ENCODE measurements around the gene HECTD2.

HECTD2 gene

GRCh38 chr10:91471602-91472001, 61.5 kb downstream of the HECTD2 start:
- in situ Hi-C loops (cut with MboI; ENCODE audit: low sequenced_read_pairs) = no loop called here

DNA sequence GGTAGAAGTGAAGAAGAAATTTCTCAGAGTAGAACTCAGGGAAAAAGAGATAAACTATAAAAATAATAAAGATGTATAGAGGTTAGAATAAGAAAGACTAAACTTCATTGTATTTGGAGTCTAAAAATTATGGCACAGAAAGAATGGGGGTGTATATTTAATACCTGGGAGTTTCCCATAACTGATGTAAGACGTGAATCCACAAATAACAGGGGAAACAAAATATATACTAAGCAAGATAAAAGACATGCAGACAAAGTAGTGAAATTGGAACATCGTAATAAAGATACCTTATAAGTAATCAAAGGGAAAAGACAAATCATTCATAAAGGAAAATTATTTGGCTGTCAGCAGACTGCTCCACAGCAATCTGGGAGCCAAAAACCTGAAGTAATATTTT, 62.8 kb downstream of the HECTD2 start:
- in situ Hi-C loops (cut with MboI; ENCODE audit: low sequenced_read_pairs) = no loop called here

GRCh38 chr10:91474009-91474408, 63.9 kb downstream of the HECTD2 start:
- in situ Hi-C loops (cut with MboI; ENCODE audit: low sequenced_read_pairs) = no loop called here

DNA sequence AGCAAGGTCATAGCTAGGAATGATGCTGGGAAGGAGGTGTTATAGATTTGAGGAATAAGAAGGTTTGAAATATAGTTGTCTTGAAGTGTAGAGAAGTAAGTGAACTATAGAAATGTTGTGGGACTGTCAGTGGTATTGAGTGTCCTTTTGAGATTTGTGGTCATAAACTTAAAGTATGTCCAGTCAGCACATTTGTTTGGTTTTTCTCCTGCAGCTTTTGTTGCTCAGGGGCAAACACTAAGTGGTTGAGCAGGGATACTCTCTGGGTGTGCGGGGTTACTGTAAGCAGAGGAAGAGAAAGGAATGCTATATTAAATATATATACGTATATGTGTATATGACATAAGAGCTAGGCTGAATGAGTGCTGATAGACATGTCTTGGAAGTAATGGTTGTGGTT, 67.1 kb downstream of the HECTD2 start:
- in situ Hi-C loops (cut with MboI; ENCODE audit: low sequenced_read_pairs) = no loop called here

DNA sequence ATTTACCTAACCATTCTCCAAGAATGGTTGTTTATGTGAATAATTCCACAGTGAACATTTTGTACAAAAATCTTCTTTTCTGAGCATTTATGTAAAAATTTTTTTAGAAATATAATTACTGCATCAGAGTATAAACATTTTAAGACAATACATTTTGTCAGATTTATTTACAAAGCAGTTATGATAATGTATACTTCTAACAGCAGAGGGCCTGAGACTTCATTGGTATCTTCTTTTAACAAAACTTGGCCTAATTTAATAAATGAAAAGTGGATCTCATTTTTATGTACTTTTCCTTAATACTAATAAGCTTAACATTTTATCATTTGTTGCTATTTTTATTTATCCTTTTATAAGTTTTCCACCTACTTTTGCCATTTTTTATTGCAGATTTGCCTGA, 69.4 kb downstream of the HECTD2 start:
- in situ Hi-C loops (cut with MboI; ENCODE audit: low sequenced_read_pairs) = no loop called here

GRCh38 chr10:91487911-91488582, 77.9 kb downstream of the HECTD2 start:
- in situ Hi-C loops (cut with MboI; ENCODE audit: low sequenced_read_pairs) = no loop called here

- in situ Hi-C loops (cut with MboI; ENCODE audit: low sequenced_read_pairs) = no loop called here
These were observed 83.2 kb downstream of the HECTD2 start for GRCh38 chr10:91493313-91493712.

DNA sequence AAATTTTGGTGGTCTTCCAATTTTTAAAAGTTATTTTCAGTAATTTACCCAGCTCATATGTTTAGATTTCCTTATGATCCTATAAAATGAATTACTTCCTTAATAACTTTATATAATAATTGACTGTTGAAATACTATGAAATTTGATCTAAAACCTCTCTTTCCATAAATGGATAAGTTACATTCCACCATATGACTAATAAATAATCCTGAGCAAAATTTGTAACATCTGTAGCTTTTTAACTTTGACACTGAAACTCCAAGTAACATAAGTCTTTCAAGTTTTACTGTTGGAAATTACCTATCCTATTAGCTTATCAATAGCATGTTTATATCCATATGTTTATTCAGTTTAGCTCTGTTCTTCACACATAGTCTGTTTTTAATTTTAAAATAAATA, 85.3 kb downstream of the HECTD2 start:
- in situ Hi-C loops (cut with MboI; ENCODE audit: low sequenced_read_pairs) = no loop called here

DNA sequence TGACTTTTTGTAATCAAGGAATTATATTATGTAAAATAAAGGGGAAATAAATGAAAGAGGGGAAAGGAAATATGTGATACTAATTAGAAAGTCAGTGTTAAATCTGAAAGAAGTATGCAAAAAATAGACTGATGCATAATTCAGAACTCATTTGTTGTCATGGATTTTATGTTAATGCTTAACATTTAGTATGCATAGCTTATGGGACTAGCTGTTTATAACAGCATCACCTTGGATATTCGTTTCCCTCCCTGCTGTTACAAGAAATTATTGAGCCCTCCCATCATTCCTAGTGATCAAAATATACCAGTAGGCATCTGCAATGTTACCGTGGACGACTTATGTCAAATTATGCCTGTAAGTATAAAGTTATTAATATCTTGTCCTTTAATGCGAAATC, 85.9 kb downstream of the HECTD2 start:
- in situ Hi-C loops (cut with MboI; ENCODE audit: low sequenced_read_pairs) = no loop called here

- in situ Hi-C loops (cut with MboI; ENCODE audit: low sequenced_read_pairs) = no loop called here
These were observed 101.6 kb downstream of the HECTD2 start for GRCh38 chr10:91511549-91512330.

DNA sequence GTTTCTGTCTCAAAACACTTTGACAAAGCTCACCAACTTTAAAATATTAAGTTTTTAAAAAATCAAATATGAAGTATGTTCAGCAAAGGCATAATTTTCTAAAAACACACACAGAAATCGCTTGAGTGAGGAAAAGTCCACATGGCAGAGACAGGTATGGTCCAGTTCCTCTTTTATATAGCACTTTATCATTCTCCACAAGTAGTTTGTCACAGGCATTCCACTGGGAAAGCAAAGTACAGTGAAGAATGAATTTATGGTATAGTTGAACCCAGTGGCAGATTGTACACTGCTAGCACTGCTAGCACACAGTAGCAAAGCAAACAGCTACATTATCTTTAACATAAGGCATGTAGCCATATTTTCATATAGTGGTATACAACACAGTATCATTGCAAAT, 102.3 kb downstream of the HECTD2 start:
- in situ Hi-C loops (cut with MboI; ENCODE audit: low sequenced_read_pairs) = no loop called here

- in situ Hi-C loops (cut with MboI; ENCODE audit: low sequenced_read_pairs) = no loop called here
These were observed 103.7 kb downstream of the HECTD2 start for GRCh38 chr10:91513598-91514424.

- in situ Hi-C loops (cut with MboI; ENCODE audit: low sequenced_read_pairs) = no loop called here
These were observed 104.6 kb downstream of the HECTD2 start for GRCh38 chr10:91514787-91515186.

- in situ Hi-C loops (cut with MboI; ENCODE audit: low sequenced_read_pairs) = no loop called here
These were observed 107.2 kb downstream of the HECTD2 start for GRCh38 chr10:91517394-91517793.

DNA sequence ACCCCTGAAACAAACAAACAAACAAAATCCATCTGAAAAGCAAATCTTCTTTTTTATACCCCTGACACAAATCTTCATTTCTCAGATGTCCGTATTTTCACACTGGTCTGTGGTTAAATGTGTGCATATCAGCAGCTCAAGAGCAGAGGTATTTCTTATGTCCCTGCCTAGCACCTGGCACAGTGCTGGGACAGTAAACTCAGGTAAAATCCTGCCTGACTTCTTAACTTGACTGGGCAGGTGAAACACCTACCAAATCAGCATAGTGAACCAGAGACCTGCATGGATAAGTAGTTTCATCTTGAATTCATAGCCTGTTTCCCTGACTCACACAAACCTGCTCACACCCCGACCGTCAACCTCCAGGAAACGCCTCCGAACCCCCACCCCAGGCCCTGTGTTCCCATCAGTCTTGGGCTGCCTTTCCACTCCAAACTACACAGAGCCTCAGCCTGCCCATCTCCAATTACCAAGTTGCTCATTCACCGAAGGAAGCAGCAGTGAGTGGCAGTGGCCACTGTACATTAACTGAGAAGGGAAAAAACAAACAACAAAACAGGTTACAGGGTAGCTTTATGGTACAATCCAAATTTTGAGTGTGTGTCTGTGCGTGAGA, 109.9 kb downstream of the HECTD2 start:
- in situ Hi-C loops (cut with MboI; ENCODE audit: low sequenced_read_pairs) = no loop called here

DNA sequence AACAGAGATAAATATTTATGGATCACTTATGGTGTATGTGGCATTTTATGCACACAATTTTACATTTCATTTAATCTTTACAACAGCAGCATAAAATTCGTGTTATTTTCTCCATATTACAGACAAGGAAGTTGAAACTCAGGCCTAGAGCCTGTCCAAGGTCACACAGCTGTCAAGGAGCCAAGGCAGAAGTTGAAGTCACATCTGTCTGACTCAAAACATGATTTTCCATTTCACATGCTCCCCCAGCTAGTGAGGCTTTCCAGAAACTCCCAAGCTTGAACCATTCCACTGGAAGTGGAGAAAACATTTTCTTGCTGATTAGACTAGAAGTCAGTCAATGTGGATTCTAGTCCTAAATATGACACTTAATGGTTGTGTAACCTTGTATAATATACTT, 110.5 kb downstream of the HECTD2 start:
- in situ Hi-C loops (cut with MboI; ENCODE audit: low sequenced_read_pairs) = no loop called here

DNA sequence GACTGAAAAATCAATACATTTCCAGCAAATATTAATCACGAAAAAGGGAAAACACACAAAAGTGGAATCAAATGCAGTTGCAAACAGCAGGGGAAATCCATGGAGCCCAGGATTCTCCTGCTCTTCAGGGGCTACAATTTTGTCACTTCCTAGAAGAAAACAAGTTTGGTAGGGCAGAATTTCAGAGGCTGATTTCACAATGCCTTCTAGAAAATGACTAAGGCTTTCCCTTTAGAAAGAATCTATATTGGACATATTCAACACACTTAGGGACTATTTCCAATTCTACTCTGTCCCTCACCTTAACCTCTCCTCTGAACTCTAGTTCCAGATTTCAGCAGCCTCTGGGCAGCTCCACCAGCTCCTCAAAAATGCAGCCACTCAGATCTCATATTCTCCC, 111.3 kb downstream of the HECTD2 start:
- in situ Hi-C loops (cut with MboI; ENCODE audit: low sequenced_read_pairs) = no loop called here

GRCh38 chr10:91525896-91526712, 116.0 kb downstream of the HECTD2 start:
- in situ Hi-C loops (cut with MboI; ENCODE audit: low sequenced_read_pairs) = no loop called here

GRCh38 chr10:91528080-91528479, 117.9 kb downstream of the HECTD2 start:
- in situ Hi-C loops (cut with MboI; ENCODE audit: low sequenced_read_pairs) = no loop called here

DNA sequence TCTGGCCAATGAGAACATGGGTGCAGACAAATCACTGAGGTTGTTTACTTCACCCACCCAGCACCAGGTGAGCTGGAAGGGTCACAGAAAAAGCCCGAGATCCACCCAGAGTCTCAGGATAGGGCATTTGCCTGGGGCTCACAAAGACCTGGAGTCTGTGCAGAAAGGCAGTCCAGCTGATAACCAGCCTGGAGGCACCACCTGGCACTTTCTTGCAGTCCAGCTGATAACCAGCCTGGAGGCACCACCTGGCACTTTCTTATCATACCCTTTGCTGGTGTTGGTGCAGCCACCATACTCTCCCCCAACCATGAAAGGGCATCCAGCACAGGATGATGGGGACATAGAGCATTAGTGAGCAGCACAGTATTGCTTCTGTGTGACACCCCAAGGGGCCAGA, 118.6 kb downstream of the HECTD2 start:
- in situ Hi-C loops (cut with MboI; ENCODE audit: low sequenced_read_pairs) = no loop called here

Measured in HL-60/S4 (cell line).